AML-193 (cell line): ENCODE results near the gene CACNA2D2.
"Not testable (repeated sequence)": the region's sequence is repeated elsewhere in the genome, so short reads cannot be mapped to it uniquely, and the experiment has no call there.

Experiments used
- DNase-seq, 2 experiments: peaks; one replicate each; lab custom pipeline; 2025; lab: John Stamatoyannopoulos, UW

CACNA2D2 gene

DNA sequence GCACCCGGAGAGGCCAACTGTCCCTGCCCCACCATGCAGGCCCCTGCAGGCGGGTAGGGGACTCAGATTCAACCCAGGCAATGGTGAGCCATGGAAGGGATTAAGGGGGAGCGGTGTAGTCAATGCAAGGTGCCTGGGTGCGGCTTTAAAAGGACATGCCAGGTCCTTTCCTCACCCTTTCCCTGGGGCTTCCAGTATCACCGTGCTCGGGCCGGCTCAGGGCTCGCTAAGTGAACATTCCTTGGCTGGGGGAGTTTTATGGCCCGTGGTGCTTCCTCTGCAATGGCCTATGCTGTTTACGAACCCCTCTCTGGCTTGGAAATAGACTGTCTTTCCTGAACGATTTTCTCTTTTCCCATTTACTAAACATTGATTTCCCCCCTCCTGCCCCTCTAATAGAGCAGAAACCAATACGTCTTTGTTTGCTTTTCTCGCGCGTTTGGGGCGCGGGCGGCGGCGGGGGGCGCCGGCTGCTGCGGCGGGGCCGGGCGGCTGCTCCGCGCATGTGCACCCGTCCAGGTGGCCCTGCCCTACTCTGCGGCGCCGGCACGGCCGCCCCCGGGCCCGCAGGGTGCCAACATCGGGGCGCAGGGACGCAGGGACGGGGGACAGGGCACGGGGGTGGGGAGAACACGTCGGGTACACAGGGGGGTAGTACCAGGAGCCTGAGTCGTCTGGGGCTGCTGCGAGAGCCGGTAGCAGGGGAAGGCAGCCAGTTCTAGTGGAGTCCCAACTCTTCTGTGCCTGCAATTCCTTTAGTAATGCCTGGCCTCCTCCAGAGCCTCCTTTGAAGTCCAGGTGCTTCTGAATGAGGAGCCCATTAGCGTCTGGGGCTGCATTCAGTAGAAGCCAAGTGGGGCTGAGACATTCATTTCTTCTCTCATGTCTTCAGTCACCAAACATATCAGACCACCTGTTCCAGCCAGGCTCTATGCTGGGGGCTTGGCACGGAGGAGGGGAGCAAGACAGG lies 26.9 kb upstream of the CACNA2D2 start:
- DNase-seq = no peak

DNA sequence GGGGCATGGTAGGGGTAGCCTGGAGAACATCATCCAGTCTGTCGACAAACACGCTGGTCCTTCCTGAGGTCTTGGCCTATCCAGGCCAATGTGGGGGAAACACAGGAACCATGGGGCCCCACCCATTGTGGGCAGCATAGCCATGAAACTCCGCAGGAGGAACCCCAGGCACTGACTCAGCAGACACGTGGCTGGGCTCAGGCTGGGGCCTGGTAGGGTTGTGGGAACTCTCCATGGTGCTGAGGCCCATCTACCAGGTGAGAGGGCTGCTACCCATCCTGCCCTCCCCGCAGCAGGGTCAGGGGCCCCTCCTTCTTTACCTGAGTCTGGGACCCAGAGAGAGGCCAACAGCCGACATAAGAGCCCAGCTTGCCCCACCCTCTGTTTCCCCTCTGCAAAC lies 22.6 kb upstream of the CACNA2D2 start:
- peak; percentile 51 to 55 for DNase-seq

DNA sequence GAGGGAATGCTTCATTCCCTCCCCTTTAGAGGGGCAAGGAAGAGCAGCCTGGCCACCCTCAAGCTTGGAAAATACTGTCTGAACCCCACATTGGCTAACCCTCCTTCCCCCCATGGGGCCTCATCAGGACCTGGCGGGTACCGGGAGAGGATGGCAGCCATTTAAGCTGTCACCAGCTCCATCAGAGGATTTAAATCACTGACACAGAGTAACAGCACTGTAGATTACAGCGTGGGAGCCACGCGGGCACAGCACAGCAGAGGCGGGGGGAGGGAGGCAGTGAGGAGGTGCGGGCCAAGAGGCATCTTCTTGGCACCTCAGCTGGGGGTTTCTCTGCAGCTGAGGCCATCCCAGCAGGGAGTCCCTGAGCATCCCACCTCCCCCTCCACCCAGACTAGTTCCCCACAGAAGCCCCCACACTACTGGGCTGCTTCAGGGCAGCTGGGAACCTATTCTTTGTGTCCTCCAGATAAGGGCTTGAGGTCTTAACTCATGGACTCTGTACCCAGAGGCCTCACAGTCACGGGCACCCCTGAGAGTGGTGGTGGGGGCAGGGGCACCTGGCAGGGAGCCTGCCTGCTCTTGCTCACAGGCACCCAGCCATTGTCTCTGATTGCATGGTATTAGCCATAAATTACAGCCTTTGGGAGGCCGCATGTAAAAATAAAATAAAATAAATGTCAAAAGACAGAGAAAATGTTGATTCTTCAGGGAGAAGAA lies 21.9 kb upstream of the CACNA2D2 start:
- DNase-seq = no peak

DNA sequence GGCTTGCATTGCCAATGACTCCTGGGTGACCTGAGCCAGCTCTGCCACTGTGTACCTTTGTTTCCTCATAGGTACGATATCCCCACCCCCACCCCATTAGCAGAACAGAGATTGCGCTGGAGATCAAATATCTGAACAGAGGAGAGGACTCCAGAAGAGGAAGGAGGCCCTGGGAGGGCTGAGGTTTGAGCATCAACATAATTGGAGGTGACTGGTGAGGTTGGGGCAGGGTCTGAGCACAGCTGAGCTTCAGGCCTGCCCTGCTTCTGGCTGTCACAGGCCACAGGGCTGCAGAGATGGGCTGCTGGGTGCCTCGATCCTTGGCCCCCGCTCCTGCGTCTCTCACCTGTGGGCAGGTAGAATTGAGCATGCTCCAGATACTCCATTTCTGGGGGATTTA lies 21.3 kb upstream of the CACNA2D2 start:
- no peak for DNase-seq

- no peak for DNase-seq
Measured at GRCh38 chr3:50523279-50523811, 19.9 kb upstream of the CACNA2D2 start.

DNA sequence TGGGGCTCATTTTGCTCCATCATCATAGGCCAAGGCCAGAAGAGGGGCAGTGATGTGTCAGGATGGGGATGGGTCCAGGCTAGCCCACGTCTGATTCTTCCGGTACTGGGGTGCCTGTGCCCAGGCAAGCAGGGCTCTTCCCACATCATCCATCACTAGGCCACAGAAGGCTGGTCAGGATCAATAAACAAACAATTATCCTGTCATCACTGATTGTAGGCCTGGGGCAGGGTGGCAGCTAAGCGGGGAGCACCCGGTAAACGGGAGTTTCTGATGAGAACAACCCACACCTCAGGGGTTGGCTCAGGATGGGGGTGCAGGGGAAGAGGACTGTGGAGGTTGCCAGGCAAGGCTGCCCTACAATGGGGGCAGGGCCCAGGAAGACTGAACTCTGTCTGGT lies 18.1 kb upstream of the CACNA2D2 start:
- DNase-seq = no peak

DNA sequence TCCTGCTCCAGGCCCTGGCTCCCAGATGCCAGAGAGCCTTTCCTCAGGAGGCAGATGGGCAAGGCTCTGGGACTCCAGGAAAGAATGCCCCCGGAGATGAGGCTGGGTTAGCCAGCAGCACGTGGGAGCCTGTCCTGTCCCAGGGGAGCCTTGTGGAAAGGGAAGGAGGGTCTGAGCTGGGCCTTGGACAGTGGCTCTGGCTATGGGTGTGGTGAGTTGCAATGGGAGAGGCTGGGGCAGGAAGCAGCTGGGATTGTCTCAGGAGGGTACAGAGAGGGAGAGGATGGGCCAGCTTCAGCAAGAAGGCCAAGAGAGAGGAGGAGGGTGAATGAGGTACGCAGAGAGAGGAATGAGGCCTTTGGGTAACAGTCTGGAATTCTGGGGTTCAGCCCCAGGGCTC lies 17.4 kb upstream of the CACNA2D2 start:
- DNase-seq = no peak

DNA sequence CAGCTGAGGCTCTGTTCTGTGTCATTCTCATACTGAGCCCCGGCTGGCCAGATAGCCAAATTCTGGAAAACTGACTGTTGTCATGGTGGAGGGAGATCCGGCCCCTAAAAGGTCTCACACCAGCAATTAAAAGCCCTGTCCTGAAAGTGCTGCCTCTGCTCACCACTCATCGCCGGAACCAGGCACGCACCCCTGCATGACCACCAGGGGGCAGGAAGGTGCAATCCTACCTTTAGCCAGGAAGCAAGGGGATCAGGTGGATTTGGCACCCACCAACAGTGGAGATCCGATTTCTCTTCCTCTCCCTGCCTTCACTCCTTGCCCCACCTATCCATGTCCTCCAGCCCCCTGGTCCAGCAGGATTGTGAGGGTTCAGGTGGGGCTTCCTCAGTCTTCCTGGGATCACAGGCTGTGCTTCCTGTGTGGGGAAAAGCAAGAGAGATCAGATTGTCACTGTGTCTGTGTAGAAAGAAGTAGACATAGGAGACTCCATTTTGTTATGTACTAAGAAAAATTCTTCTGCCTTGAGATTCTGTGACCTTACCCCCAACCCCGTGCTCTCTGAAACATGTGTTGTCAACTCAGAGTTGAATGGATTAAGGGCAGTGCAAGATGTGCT lies 16.1 kb upstream of the CACNA2D2 start:
- peak; percentile 62 to 64 for DNase-seq

DNA sequence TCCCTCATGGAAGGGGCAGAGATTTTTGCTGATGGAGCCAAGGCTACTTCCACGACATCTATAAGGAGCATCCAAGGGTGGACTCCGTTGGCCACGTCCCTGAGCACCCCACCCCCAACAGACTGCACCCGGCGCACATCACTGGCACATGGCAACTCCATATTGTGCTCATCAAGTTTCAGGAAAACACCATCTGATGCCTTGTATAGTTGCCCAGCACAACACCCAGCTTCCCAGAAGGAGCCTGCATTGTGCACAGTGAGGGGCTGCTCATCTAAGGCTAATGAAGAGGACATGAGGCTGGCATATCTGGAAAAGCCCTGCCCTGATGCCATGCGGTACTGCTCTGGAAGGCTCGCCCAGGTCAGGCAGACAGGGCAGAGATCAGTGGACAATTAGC lies 15.0 kb upstream of the CACNA2D2 start:
- no peak for DNase-seq

DNA sequence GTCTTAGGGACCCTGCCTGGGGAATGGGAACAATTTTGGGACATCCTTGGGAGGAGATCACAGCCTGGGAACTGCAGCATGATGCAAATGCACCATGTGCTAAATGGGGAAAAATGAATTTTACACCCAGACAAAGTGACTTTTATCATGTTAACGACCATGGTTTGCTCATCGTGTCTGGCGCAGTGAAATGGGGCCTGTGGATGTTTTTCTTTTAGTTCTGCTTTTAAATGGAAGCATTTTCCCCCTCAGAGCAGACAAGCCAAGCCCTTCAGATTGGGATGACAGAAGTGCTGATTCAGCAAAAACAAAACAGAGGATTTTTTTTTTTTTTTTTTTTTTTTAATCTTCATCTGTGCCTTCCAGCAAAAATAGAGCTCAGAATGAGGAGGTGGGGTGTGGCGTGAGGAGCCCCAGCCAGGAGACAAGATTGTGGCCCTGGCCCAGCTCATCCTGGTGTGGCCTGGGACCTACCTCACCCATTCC lies 14.3 kb upstream of the CACNA2D2 start:
- no peak for DNase-seq

DNA sequence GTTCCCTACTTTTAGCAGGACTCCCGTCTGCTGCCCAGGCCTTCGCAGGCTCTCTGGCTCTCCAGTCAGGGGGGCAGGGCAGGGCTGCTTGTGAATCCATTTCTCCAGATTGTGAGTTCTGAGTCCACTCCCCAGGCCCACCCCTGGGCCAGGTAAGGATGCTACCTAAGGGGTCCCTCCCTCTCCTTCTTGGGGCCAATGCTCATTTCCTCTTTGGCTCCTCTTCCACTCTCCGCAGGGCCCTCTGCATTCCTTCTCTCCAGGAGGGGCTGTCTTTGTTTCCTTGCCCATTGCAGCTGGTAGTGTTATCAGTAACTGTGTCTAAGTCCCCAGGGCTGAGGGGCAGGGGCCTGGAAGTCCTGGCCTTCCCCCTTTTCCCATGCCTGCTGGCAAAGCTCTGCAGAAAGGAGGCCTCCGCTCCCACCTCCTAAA lies 13.0 kb upstream of the CACNA2D2 start:
- DNase-seq = no peak

GRCh38 chr3:50515565-50516439 lies 12.4 kb upstream of the CACNA2D2 start:
- no peak for DNase-seq

DNA sequence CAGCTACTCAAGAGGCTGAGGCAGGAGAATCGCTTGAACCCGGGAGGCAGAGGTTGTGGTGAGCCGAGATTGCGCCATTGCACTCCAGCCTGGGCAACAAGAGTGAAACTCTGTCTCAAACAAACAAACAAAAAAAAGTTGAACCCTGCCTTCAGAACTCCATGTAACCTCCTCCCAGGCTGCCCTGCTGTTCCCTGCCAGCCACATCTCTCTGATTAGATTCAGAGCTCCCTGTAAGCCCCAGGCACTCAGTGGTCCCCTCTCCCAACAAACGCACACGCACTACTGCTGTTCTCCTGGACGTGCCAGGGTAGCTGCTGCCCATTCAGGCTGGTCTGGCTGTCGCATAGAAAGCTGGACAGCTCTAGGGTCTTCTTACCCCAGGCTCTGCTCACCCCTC lies 9.5 kb upstream of the CACNA2D2 start:
- not testable (repeated sequence) for DNase-seq

- no peak for DNase-seq
Measured at GRCh38 chr3:50512131-50512530, 8.7 kb upstream of the CACNA2D2 start.

DNA sequence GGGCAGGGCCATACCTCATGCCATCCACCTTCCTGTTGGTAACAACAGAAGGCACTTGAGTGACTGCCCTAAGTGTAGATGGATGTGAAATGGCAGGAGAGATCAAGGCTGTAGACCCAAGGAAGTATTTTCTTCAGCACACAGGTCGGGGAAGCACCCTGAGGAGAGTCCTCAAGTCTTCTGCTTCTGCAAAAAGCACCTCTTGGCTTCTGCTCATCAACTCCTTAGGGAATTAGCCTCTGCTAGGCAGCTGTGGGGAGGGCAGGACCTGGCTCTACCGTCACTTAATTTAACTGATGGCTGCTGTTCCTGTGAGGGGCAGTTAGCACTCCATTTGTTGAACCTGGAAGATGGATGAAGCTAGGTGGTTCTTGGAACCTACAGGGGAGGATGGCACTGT lies 6.9 kb upstream of the CACNA2D2 start:
- DNase-seq = no peak

DNA sequence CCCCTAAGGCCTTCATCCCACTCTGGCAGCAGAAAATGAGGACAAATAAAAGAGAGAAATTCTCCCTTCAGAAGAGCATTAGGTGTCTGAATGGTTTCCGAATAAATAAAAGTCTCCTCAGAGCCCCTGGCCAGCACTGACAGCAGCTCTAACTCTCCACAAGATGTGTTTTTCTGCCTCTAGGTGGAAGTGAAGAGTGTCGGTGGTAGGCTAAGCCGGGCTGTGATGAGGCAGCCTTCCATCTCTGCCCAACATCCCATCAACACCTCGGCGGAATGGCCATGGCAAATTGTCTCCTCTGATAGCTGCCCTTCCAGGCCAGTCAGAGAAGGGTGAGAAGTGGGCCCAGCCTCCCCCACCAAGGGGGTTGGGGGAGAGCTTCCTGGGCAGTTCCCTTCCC lies 6.3 kb upstream of the CACNA2D2 start:
- no peak for DNase-seq

DNA sequence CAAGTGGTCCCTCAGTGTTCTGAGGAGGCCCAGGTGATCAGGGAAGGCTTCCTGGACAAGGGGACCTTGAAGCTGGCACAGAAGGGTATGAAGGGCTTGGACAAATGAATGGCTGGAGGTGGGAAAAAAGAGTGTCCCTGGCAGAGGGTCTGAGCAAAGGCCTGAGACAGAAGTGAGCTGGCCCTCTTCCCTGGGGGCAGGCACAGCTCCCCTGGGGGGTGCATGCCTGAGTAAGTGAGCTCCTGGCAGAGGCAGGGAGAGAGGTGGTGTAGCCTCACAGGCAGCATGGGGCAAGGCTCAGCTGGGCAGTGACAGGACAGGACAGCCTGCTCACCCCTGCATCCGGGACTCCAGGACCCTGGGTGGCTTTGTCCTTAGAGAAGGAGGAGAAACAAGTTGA lies 5.4 kb upstream of the CACNA2D2 start:
- DNase-seq = no peak

- DNase-seq = no peak
Measured at GRCh38 chr3:50506169-50506568, 2.7 kb upstream of the CACNA2D2 start.

GRCh38 chr3:50504681-50505080 lies 1.2 kb upstream of the CACNA2D2 start:
- no peak for DNase-seq

GRCh38 chr3:50502584-50503423 lies 630 bp downstream of the CACNA2D2 start:
- DNase-seq = no peak
